ENCODE measurements around the gene LCNL1. TPM values are rescaled to one million over a fixed set of nuclear protein-coding genes. Genes with fewer than 3 reads are reported as not detected.

LCNL1 gene
- total and polyA plus RNA-seq, 10 of the 15 experiments (the other 5 are each of a cell fraction or from before 2014, with no cell fraction given), result not detected

DNA sequence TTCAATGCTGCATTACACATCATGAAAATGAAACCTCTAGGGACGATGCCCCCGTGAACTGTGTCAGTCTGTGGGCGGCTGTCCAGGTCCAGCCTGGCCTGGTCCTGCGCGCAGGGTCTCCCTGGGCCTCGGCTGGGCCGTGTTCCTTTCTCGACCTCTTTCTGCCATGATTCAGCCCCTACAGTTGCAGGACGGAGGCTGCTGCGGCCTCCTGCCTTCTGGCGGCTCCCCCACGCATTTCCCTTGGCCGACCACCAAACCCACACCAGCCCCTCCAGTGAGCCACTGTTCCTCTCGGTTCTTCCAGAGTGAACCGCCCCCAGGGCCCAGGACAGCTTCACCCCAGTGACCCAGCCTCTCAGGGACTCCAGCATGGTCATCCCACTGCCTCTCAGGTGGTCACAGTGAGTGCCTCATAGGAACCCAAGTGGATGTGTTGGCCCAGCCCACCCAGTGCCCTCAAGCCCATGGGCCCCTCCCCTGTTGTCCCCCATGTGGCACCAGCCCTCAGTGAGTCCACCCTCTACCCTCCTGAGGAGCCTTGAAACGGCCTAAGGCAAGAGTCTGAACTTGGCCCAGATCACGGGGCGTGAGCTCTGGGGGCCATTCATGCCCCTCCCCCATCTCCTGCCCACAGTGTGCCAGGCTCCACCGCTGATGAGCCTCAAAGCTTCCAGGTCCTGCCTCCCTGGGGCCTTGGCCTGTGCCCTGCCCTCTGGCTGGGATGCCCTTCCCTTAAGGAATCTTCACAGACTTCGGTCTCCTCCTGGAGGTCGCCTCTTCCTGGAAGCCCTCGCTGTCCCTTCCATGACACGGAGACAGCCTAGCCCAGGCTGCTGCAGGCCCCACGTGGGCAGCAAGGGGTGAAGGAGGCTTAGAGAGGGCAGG is 23.6 kb downstream of the LCNL1 start:
- Histone ChIP-seq H3K4me2 (ENCODE audit: control insufficient read depth, insufficient read depth) (no peak overlapping the region), H3K4me3 (no peak overlapping the region), H3K79me2 (ENCODE audit: control insufficient read depth, insufficient read depth, low read length) (no peaks in the 10 kb centered on the region), H3K36me3 (ENCODE audit: control insufficient read depth in 2 of 2, insufficient read depth in 2 of 2, low read length in 1 of 2) (no peaks in the 10 kb centered on the region), H2AFZ (ENCODE audit: control insufficient read depth, low read depth, low read length) (no peak overlapping the region), H3K9me3 (replicated peaks; ENCODE audit: control insufficient read depth, insufficient read depth, low read length) (peaks cover 2% of the 10 kb centered on the region; the same call in 2 of the 3 replicates), H4K20me1 (ENCODE audit: control insufficient read depth, insufficient read depth) (no peaks in the 10 kb centered on the region), H3K27ac (ENCODE audit: control insufficient read depth, insufficient read depth) (no peak overlapping the region), H3K4me1 (ENCODE audit: control insufficient read depth, insufficient read depth, low read length) (no peaks in the 10 kb centered on the region), H3K9ac (ENCODE audit: control insufficient read depth, insufficient read depth, low read length) (no peak overlapping the region), H3K27me3 (replicated peaks in 1 of 2; ENCODE audit: control insufficient read depth in 2 of 2, insufficient read depth in 2 of 2, low read length in 1 of 2) (0 out of 4 replicates have a peak, but pooled peaks cover 0 to 4% of the 10 kb centered on the region in 2 experiments)
- no peak for ATAC-seq
- ChIA-PET CTCF (interaction anchor here (1.1 kb wide), 1 partner anchor 29 kb away, joined by 5 read pairs; no protein-coding TSS in a partner anchor), SMC1A (ENCODE audit: uncharacterized antibody, unreplicated experiment) (no interaction called here), POLR2A (no interaction called here), RAD21 (ENCODE audit: unreplicated experiment) (no interaction called here)
- TF ChIP-seq RUNX3 (IDR thresholded peaks at IDR 0.05; ENCODE audit: low read length), result peak; percentile 39
- no peak for TF ChIP-seq RCOR1 (conservative IDR thresholded peaks at IDR 0.05; ENCODE audit: low read depth, low read length)
- DNase-seq (ENCODE audit: low read depth, low spot score), result no peak
- no peak for FAIRE-seq
- no TSS peak for BruUV-seq (replicated peaks)
- WGBS (ENCODE audit: insufficient coverage, insufficient replicate concordance, low lambda C conversion rate, missing lambda C conversion rate), result 32% methylated on average over 24 of the region's 24 CpGs
- intact Hi-C loops (cut with micrococcal nuclease; ENCODE audit: unreplicated experiment) (no loop called here), in situ Hi-C loops (cut with MboI) (no loop called here)

DNA sequence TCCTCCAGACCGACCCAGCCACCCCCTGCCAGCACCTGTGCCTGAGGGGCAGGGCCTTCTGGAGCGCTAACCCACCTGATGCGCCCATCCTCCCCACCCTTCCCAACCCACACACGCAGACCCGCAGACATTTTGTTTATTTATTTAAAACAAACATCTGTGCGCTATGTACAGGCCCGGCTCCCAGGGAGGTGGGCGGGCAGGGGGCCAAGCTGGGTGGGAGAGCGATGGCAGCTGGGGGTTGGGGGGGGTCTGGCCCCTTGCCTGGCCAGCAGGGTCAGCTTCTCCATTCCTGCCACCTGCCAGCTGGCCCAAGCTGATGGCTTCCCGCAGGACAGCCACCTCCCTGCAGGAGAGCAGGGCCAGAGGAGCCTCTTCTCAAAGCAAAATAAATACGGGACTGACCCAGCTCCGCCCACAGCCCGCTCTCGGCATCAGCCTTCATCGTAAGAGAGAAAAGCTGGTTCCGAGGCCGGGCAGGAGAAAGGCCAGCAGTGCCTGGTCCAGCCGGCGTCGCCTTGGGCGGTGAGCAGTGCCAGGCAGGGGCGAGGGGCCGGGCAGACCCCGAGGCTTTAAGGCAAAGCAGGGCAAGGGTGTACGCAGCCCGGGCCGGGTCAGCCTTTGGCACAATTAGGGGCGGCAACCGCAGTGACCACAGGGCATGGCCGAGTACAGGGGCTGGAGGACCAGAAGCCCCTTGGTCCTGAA is 24.5 kb downstream of the LCNL1 start:
- CTCF ChIA-PET, result no interaction called here
- RAD21 ChIA-PET (ENCODE audit: unreplicated experiment), result no interaction called here
- Histone ChIP-seq H3K4me2 (ENCODE audit: control insufficient read depth, insufficient read depth) (no peak overlapping the region), H3K79me2 (ENCODE audit: control insufficient read depth, insufficient read depth, low read length) (no peaks in the 10 kb centered on the region), H2AFZ (ENCODE audit: control insufficient read depth, low read depth, low read length) (no peak overlapping the region), H3K9me3 (replicated peaks; ENCODE audit: control insufficient read depth, insufficient read depth, low read length) (peaks cover 2% of the 10 kb centered on the region; the same call in 2 of the 3 replicates), H3K36me3 (ENCODE audit: control insufficient read depth in 2 of 2, insufficient read depth in 2 of 2, low read length in 1 of 2) (no peaks in the 10 kb centered on the region), H3K4me1 (ENCODE audit: control insufficient read depth, insufficient read depth, low read length) (no peaks in the 10 kb centered on the region), H3K4me3 (no peak overlapping the region), H3K27ac (ENCODE audit: control insufficient read depth, insufficient read depth) (no peak overlapping the region), H3K9ac (ENCODE audit: control insufficient read depth, insufficient read depth, low read length) (no peak overlapping the region), H4K20me1 (ENCODE audit: control insufficient read depth, insufficient read depth) (no peaks in the 10 kb centered on the region), H3K27me3 (replicated peaks in 1 of 2; ENCODE audit: control insufficient read depth in 2 of 2, insufficient read depth in 2 of 2, low read length in 1 of 2) (no peaks in the 10 kb centered on the region)
- FAIRE-seq, result no peak
- intact Hi-C loops (cut with micrococcal nuclease; ENCODE audit: unreplicated experiment) (no loop called here), in situ Hi-C loops (cut with MboI) (no loop called here)
- SMC1A ChIA-PET (ENCODE audit: uncharacterized antibody, unreplicated experiment), result no interaction called here
- BruUV-seq (replicated peaks), result no TSS peak
- DNase-seq (ENCODE audit: low read depth, low spot score), result no peak
- 37% methylated on average over 29 of the region's 30 CpGs for WGBS (ENCODE audit: insufficient coverage, insufficient replicate concordance, low lambda C conversion rate, missing lambda C conversion rate)
- POLR2A ChIA-PET, result no interaction called here
- no peak for ATAC-seq
- no peak for TF ChIP-seq TCF7 (IDR thresholded peaks at IDR 0.05; ENCODE audit: borderline replicate concordance)
- TF ChIP-seq, protein P1, sequence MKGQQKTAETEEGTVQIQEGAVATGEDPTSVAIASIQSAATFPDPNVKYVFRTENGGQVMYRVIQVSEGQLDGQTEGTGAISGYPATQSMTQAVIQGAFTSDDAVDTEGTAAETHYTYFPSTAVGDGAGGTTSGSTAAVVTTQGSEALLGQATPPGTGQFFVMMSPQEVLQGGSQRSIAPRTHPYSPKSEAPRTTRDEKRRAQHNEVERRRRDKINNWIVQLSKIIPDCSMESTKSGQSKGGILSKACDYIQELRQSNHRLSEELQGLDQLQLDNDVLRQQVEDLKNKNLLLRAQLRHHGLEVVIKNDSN (IDR thresholded peaks at IDR 0.05; ENCODE audit: borderline replicate concordance, extremely low read length, insufficient read depth, low read depth, low read length), result no peak
- no peak for TF ChIP-seq TARDBP (IDR thresholded peaks at IDR 0.05; ENCODE audit: borderline replicate concordance)
- TF ChIP-seq WRNIP1 (IDR thresholded peaks at IDR 0.05; ENCODE audit: borderline replicate concordance, low read depth, low read length), result no peak
- no peak for TF ChIP-seq POLR2A (IDR thresholded peaks at IDR 0.05; ENCODE audit: low read depth, low read length)
- no peak for TF ChIP-seq RELB (IDR thresholded peaks at IDR 0.05; ENCODE audit: low read depth)
- no peak for TF ChIP-seq ZNF622 (IDR thresholded peaks at IDR 0.05)
- no peak for TF ChIP-seq SREBF1 (IDR thresholded peaks at IDR 0.05; ENCODE audit: low read length)
- no peak for TF ChIP-seq PAX5 (IDR thresholded peaks at IDR 0.05; ENCODE audit: borderline replicate concordance, low read depth, low read length)
- TF ChIP-seq CBFB (IDR thresholded peaks at IDR 0.05; ENCODE audit: low read depth), result no peak
